22Rv1 (cell line): ENCODE data around the gene YAE1.

Experiments
- H3K27ac ChIP-seq: fragments of 450-650 bp; 2 replicates; pipeline ENCODE4 v1.5.1; 2017
- ZFX ChIP-seq: fragments of 450-650 bp; IDR thresholded peaks from 2 replicates; pipeline ENCODE4 v1.6.1; 2017; ENCODE audit warnings: antibody characterized with exemption, borderline replicate concordance
- TF ChIP-seq, protein P1 (sequence below): fragments of 450-650 bp; IDR thresholded peaks from 2 replicates; pipeline ENCODE4 v1.5.1; 2017; ENCODE audit warnings: mild to moderate bottlenecking

YAE1 gene, protein sequence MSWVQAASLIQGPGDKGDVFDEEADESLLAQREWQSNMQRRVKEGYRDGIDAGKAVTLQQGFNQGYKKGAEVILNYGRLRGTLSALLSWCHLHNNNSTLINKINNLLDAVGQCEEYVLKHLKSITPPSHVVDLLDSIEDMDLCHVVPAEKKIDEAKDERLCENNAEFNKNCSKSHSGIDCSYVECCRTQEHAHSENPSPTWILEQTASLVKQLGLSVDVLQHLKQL

DNA sequence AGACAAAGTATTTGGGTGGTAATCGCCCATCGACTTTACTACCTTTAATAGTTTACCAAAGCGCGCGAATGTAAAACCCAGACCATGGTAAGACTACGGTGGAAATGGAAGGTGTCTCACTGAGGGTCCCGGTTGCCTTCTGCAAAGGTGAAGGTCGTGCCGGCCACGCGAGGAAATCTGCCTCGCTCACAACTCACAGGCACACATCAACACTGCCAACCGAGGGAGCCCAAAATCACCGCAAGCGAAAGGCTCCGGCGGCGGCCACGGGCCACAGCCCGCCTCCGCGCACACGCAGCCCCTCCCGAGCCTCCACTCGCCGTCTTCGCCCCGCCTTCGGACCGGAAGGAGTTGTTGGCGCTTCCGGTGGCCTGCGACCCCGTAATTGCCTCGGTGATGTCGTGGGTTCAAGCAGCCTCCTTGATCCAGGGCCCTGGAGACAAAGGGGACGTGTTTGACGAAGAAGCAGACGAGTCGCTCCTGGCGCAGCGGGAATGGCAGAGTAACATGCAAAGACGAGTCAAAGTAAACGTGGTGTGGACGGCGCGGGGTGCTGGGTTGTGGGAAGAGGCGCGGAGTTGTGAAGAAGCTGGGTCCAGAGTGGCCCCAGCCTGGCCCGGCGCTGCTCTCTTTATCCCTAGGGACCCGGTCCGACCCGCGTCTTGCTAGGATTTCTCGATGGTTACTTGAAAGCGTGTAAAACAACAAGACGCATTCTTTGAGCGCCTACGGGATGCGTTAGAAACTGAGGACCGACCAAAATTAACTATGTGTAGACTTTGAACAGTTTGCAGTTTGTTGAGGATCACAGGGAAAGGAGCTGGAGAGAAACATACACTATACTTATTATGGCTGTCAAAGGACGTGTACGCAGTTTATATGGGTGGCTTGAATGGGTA, at the start of gene YAE1:
TSS of gene YAE1 (plus strand) at position 382 of the 899 bp plus-strand sequence. CDS start at position 397, 15 bp downstream.
- peak within 1 kb of the TSS; percentile 87 for H3K27ac ChIP-seq
- TF ChIP-seq, protein P1, sequence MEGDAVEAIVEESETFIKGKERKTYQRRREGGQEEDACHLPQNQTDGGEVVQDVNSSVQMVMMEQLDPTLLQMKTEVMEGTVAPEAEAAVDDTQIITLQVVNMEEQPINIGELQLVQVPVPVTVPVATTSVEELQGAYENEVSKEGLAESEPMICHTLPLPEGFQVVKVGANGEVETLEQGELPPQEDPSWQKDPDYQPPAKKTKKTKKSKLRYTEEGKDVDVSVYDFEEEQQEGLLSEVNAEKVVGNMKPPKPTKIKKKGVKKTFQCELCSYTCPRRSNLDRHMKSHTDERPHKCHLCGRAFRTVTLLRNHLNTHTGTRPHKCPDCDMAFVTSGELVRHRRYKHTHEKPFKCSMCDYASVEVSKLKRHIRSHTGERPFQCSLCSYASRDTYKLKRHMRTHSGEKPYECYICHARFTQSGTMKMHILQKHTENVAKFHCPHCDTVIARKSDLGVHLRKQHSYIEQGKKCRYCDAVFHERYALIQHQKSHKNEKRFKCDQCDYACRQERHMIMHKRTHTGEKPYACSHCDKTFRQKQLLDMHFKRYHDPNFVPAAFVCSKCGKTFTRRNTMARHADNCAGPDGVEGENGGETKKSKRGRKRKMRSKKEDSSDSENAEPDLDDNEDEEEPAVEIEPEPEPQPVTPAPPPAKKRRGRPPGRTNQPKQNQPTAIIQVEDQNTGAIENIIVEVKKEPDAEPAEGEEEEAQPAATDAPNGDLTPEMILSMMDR = 0 out of 2 replicates have a peak, but pooled peaks have one; percentile 10
- TF ChIP-seq ZFX = no peak

DNA sequence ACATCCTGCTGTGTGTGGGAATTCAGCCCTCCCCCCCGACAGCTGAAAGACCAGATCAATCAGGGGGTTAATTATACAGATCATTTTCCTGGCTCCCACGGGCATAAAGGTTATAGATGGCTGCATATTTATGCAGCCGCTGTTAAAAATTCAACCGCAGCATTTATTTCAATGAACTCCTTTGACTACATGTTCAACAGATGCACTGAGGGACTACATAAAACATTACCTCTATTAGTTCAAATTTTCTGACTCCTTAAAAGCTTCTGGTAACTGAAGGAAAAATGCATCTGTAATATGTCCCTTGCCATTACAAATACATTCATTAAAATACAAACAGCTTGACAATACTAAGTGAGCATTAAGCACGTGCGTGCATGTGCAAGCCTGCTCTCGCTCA, 49.7 kb upstream of the YAE1 start:
- H3K27ac ChIP-seq = no peak overlapping the region
- no peak for TF ChIP-seq ZFX
- TF ChIP-seq, protein P1 = no peak

DNA sequence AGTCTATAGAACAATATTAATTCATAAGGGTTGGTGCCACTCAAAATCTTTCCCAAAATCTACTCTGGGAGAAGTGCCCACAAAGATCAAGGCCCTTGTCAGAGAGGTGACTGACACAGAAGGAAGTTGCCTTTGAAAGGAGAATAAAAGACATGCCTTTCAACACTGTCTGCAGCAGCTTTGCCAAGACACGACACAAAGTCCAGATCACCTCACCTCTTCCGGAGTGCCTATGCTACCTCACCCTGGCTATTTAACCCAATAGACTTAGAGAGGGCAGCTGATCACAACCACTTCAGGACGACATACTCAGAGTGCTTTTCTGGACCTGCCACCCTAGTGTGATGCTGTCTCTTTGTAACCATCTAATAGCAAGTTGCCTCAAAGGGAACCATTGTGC, 49.0 kb upstream of the YAE1 start:
- H3K27ac ChIP-seq = no peak overlapping the region
- TF ChIP-seq ZFX = no peak

- TF ChIP-seq, protein P1 = no peak
- TF ChIP-seq ZFX = no peak
Measured at GRCh38 chr7:39525926-39526325, 40.3 kb upstream of the YAE1 start.

DNA sequence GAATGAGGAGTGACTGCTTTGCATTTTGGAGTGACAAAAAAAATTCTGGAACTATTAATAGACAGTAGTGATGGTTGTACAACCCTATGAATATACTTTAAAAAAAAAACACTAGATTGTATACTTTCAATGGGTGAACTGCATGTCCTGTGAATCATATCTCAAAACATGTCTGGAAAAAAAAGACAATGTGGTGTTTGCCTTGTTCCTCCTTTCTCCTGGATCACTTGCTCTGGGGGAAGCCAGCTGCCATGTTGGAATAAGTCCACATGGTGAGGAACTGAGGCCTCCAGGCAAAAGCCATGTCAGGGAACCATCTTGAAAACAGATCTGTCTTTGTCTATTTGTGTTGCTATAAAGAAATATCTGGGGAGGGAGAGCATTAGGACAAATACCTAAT, 39.5 kb upstream of the YAE1 start:
- H3K27ac ChIP-seq = no peak overlapping the region
- TF ChIP-seq, protein P1 = no peak
- no peak for TF ChIP-seq ZFX

More at GRCh38 chr7:39525926-39526325, 40.3 kb upstream of the YAE1 start:
- H3K27ac ChIP-seq = no peak overlapping the region

- TF ChIP-seq ZFX = no peak
- TF ChIP-seq, protein P1 = no peak
- no peak overlapping the region for H3K27ac ChIP-seq
Measured at GRCh38 chr7:39527296-39527695, 38.9 kb upstream of the YAE1 start.

DNA sequence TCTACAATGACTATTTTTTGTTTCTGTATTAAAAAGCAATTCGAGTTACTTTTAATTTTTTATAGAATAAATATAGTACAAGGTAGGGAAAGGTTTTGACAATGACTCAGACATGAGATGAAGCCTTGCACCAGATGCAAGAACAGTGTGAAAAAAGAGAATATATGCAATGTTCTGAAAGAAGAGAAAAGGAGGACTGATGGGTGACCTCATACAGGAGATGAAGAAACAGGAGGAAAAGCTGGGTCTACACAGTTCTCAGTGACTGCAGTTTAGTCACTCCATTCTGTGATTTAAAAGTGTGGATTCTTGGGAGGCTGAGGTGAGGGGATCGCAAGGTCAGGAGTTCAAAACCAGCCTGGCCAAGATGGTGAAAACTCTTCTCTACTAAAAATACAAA, 38.3 kb upstream of the YAE1 start:
- no peak overlapping the region for H3K27ac ChIP-seq
- TF ChIP-seq, protein P1 = no peak
- TF ChIP-seq ZFX = no peak
